DOHH2 (cell line): Measurements from ENCODE around the gene UNC5C.

ENCODE experiments used
- H3F3A ChIP-seq: fragments of 200-600 bp; sonication (generic), shearing (Covaris generic); 2 replicates; pipeline ENCODE4 v1.6.0; 2016; ENCODE audit warnings: antibody characterized with exemption, mild to moderate bottlenecking; ENCODE audit not compliant: control insufficient read depth, insufficient read depth
- H3K27ac ChIP-seq: fragments of 200-600 bp; sonication (generic); 2 replicates; pipeline ENCODE4 v1.5.1; 2014; ENCODE audit warnings: low read depth, mild to moderate bottlenecking, low read length, moderate library complexity
- H3K27me3 ChIP-seq: fragments of 200-600 bp; sonication (generic); 2 replicates; pipeline ENCODE4 v1.6.1; 2014; ENCODE audit warnings: mild to moderate bottlenecking, low read length, mixed read lengths; ENCODE audit not compliant: control insufficient read depth
- H3K36me3 ChIP-seq: fragments of 200-600 bp; sonication (generic); 2 replicates; pipeline ENCODE4 v1.6.1; 2014; ENCODE audit warnings: mild to moderate bottlenecking, low read length, moderate library complexity, mixed read lengths; ENCODE audit not compliant: control insufficient read depth
- H3K4me1 ChIP-seq: fragments of 200-600 bp; sonication (generic); 2 replicates; pipeline ENCODE4 v1.6.1; 2014; ENCODE audit warnings: mild to moderate bottlenecking, low read length, mixed read lengths; ENCODE audit not compliant: control insufficient read depth
- H3K4me2 ChIP-seq: fragments of 200-600 bp; sonication (generic); 2 replicates; pipeline ENCODE4 v1.6.0; 2014; ENCODE audit warnings: mild to moderate bottlenecking, low read length, moderate library complexity
- H3K4me3 ChIP-seq: fragments of 200-600 bp; sonication (generic); 2 replicates; pipeline ENCODE4 v1.5.1; 2014; ENCODE audit warnings: mild to moderate bottlenecking, low read length, mixed read lengths
- H3K79me2 ChIP-seq: fragments of 200-600 bp; sonication (generic); 2 replicates; pipeline ENCODE4 v1.6.1; 2014; ENCODE audit warnings: mild to moderate bottlenecking, low read length, mixed read lengths; ENCODE audit not compliant: control insufficient read depth
- H3K9me2 ChIP-seq: fragments of 200-600 bp; sonication (generic); replicated peaks from 2 replicates; pipeline ENCODE4 v1.6.1; 2014; ENCODE audit warnings: mild to moderate bottlenecking, low read length, mixed read lengths; ENCODE audit not compliant: control insufficient read depth
- H3K9me3 ChIP-seq: fragments of 200-600 bp; sonication (generic); 2 replicates; pipeline ENCODE4 v1.6.1; 2014; ENCODE audit warnings: antibody characterized with exemption, low read length, mixed read lengths; ENCODE audit not compliant: control insufficient read depth, insufficient read depth
- H4K20me1 ChIP-seq: fragments of 200-600 bp; sonication (generic); 2 replicates; pipeline ENCODE4 v1.6.0; 2014; ENCODE audit warnings: low read depth, mild to moderate bottlenecking, antibody characterized with exemption, low read length, moderate library complexity; ENCODE audit not compliant: control insufficient read depth, insufficient read depth
- EZH2phosphoT487 ChIP-seq: fragments of 200-600 bp; sonication (generic); IDR thresholded peaks from 2 replicates; pipeline ENCODE4 v1.6.1; 2017; ENCODE audit warnings: borderline replicate concordance, mild to moderate bottlenecking, antibody characterized with exemption, low read length, moderate library complexity, mixed read lengths
- TF ChIP-seq, protein P1 (sequence below): fragments of 200-600 bp; sonication (generic); IDR thresholded peaks from one replicate; pipeline ENCODE4 v1.5.1; 2014; ENCODE audit warnings: antibody characterized with exemption, mild to moderate bottlenecking, low read depth, low read length; ENCODE audit not compliant: poor library complexity, severe bottlenecking

UNC5C gene

DNA sequence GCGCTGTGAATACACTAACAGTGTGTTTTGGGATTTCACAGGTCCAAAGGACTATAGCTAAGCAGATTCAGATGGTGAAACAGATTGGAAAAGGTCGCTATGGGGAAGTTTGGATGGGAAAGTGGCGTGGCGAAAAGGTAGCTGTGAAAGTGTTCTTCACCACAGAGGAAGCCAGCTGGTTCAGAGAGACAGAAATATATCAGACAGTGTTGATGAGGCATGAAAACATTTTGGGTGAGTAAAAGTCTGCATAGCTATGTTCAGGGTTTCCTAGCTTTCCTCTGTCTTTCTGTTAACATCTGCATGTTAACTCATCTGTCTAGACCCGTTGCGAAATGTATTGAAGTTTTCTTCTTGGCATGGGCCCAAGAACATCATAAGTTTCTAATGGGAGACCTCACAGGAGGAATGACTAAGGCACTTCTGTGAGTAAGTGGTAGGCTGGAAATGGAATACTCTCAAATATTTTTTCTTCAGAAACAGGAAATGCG, 418.9 kb downstream of the UNC5C start:
- Histone ChIP-seq H3K4me3 (no peak overlapping the region), H3K9me3 (no peaks in the 10 kb centered on the region), H3K27me3 (no peaks in the 10 kb centered on the region), H3K36me3 (no peaks in the 10 kb centered on the region), H3K4me2 (no peak overlapping the region), H3K4me1 (no peaks in the 10 kb centered on the region), H3K27ac (no peak overlapping the region), H4K20me1 (no peaks in the 10 kb centered on the region), H3K79me2 (no peaks in the 10 kb centered on the region), H3F3A (no peaks in the 10 kb centered on the region), H3K9me2 (no peaks in the 10 kb centered on the region)
- TF ChIP-seq, protein P1, sequence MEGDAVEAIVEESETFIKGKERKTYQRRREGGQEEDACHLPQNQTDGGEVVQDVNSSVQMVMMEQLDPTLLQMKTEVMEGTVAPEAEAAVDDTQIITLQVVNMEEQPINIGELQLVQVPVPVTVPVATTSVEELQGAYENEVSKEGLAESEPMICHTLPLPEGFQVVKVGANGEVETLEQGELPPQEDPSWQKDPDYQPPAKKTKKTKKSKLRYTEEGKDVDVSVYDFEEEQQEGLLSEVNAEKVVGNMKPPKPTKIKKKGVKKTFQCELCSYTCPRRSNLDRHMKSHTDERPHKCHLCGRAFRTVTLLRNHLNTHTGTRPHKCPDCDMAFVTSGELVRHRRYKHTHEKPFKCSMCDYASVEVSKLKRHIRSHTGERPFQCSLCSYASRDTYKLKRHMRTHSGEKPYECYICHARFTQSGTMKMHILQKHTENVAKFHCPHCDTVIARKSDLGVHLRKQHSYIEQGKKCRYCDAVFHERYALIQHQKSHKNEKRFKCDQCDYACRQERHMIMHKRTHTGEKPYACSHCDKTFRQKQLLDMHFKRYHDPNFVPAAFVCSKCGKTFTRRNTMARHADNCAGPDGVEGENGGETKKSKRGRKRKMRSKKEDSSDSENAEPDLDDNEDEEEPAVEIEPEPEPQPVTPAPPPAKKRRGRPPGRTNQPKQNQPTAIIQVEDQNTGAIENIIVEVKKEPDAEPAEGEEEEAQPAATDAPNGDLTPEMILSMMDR: no peak
- TF ChIP-seq EZH2phosphoT487: no peak

DNA sequence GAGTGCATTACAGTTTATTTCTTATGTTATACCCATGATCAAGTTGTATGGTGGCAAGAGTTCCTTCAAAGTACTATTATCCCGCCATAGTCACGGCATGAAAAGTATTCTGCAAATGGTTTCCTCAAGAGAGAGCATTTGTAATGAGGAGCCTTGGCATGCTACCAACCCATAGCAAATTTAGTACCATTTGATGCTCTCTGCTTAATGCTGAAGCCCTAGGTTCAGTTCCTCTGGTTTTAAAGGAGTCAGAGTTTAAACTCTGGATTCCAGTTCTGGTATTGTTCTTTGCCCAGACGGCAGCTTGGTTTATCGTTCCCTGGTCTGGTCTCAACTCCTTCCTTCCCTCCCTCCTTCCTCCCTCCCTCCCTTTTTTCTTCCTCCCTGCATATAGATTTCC, 419.7 kb downstream of the UNC5C start:
- no peaks in the 10 kb centered on the region for H4K20me1 ChIP-seq
- H3K9me3 ChIP-seq: no peaks in the 10 kb centered on the region
- H3K4me2 ChIP-seq: no peak overlapping the region
- H3K4me3 ChIP-seq: no peak overlapping the region
- no peaks in the 10 kb centered on the region for H3K36me3 ChIP-seq
- no peaks in the 10 kb centered on the region for H3K4me1 ChIP-seq
- TF ChIP-seq, protein P1: no peak
- TF ChIP-seq EZH2phosphoT487: no peak
- H3F3A ChIP-seq: no peaks in the 10 kb centered on the region
- no peak overlapping the region for H3K27ac ChIP-seq
- no peaks in the 10 kb centered on the region for H3K79me2 ChIP-seq
- no peaks in the 10 kb centered on the region for H3K27me3 ChIP-seq
- no peaks in the 10 kb centered on the region for H3K9me2 ChIP-seq

GRCh38 chr4:95124906-95125504, 423.8 kb downstream of the UNC5C start:
- no peaks in the 10 kb centered on the region for H3K9me3 ChIP-seq
- no peaks in the 10 kb centered on the region for H3K79me2 ChIP-seq
- no peaks in the 10 kb centered on the region for H3K9me2 ChIP-seq
- H3K4me3 ChIP-seq: no peak overlapping the region
- H3K27ac ChIP-seq: no peak overlapping the region
- TF ChIP-seq, protein P1: peak; percentile 29
- TF ChIP-seq EZH2phosphoT487: no peak
- no peaks in the 10 kb centered on the region for H4K20me1 ChIP-seq
- H3K4me1 ChIP-seq: no peaks in the 10 kb centered on the region
- H3F3A ChIP-seq: no peaks in the 10 kb centered on the region
- H3K4me2 ChIP-seq: no peak overlapping the region
- no peaks in the 10 kb centered on the region for H3K27me3 ChIP-seq
- H3K36me3 ChIP-seq: no peaks in the 10 kb centered on the region
